HG03457 (cell line): Measurements from ENCODE around the gene TFAP2D.

Source experiments
- ATAC-seq: cut with Tn5 transposase; IDR thresholded peaks from one replicate; pipeline ENCODE4 v1.9.1; 2021; ENCODE audit warnings: moderate number of reproducible peaks; ENCODE audit not compliant: unreplicated experiment

Gene TFAP2D

DNA sequence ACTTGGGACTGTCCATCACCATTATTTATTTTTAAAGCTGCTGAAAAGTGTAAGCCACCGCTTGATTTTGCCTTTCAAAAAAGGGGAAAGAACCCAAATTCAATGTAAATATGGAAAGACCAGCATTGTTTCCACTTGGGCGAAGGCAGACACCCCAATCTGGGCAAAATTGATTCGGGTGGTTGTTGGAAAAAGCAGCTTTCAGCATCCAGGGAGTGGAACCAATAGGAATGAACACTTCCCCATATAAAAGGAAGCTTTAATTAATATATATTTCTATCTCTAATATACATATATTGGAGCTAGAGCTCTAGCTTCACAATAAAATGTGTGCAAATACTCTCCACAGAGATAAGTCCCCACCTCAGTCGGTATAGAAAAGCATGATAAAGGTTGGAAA is at the start of gene TFAP2D:
Gene TFAP2D (plus strand): TSS at position 301 of the 400 bp plus-strand sequence. CDS start 530 bp downstream, outside the sequence.
- ATAC-seq, result no peak

DNA sequence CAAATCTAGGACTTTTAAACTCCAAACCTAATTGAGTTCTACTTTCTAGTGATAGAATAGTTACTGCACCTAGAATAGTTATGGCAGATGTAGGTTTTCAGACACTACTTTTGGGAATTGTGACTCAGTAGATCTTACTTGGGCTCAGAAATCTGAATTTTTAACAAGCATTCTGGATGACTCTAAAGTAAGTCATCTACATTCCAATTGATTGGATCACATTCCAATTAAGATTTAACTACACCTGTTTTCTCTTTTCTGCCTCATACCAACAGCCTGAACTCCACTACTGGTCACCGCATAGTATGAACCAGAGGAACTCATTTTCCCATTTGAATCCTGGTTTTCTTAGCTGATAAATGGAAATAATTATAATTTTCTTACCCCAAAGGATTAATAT is 49.5 kb upstream of the TFAP2D start:
- ATAC-seq, result no peak

DNA sequence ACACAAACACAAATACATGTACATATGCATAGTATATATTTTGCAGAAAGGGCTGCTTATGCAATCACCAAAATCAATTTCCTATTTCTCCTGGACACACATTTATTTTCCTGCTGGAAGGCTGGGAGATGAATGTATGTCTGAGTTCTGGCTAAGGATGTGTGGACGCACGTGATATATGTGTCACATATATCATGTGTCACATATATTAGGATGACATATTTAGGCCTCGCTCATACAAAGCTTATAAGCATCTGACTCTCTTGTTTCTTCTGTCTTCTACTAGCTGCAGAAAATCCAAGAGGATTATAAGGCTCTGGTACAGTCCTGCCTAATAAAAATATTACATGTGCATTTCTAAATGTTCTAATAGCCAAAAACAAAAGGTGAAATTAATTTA is 47.2 kb upstream of the TFAP2D start:
- no peak for ATAC-seq

DNA sequence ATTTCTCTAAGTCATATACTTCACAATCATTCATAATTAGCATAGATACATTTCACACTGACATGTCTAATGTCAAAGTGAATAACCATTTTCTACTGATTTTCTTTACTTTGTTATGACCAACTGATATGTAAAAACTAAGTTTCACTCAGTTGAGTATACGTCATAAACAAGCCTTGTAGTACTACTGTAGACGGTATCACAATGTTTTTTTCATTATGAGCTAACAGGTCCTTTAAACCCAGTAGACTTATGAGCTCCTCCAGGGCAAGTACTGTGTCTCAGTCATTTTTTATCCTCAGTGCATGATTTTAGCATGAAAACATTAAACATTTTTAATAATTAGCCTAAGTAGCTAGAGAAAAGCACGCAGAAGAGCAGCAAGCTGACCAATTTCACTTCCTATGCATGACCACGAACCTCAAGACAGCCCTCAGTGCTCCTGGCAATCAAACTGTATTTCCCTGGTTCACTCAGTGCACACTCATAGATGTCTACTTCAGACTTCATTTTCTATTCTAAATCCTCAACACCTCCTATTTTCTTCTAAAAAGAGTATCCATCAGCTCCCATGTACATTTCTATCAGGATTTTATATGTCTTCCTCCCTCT is 32.0 kb upstream of the TFAP2D start:
- peak; percentile 98 for ATAC-seq

DNA sequence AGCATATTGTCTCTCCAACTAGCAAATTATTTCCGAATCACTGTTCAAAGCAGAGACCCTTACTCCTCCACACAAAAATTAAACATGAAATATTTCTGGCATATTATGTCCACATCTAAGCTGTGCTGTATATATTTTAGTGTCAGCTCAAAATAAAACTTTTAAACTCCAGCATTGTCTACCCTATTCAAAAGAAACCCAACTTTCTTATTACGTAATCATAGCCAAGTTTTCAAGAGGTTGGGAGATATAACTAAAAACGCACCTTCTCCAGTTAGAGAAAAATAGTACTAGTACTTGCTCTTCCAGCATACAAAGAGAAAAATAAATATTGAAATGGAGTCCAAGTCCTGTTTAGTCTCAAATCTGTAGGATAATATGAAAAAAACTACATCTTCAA is 24.1 kb upstream of the TFAP2D start:
- no peak for ATAC-seq

DNA sequence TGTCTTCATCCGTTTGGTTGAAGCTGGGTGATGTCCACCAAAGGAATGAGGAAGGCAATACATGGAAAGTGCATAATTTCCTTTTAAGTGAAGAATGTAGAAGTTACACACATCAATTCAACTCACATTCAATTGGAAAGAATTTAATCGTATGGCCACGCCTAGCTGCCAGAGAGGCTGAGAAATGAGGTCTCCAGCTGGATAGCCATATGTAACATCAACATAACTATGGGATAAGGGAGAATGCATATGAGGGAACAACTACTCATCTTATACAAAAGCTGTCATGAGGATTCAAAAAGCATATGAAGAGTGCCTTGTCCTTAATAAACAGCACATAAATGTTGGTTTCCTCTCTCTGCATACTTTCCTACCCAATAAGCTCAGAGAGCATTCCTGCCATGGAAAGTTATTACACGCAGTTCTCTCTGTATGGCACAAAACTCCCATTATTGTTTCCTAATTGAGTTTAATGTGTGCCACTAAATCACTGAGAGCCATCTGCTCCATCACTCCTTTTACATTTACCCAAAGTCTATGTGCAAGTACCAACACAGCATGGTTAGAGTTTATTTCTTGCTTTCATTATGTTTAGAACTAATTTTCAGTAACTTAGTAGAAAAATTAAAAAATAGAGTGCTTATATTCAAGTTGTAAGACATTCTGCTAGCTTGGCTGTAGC is 21.4 kb upstream of the TFAP2D start:
- ATAC-seq, result no peak

DNA sequence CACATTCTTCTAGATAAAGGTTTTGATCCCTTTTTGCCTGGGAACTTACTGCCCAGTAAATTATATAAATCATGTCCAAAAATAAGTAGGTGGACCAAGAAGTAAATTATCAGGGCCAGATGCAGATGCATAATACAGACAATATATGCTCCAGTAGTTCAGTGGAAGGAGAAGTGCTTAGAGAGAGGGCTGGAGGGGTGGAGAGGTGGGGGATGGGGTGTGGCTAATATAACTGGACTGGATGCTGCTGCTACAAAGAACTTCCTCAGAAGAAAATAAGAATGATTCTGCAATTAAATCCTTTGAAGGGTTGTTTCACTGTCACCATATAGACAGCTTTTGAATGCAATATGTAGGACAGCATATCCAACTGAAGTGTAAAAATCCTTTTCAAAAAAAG is 14.8 kb upstream of the TFAP2D start:
- no peak for ATAC-seq

DNA sequence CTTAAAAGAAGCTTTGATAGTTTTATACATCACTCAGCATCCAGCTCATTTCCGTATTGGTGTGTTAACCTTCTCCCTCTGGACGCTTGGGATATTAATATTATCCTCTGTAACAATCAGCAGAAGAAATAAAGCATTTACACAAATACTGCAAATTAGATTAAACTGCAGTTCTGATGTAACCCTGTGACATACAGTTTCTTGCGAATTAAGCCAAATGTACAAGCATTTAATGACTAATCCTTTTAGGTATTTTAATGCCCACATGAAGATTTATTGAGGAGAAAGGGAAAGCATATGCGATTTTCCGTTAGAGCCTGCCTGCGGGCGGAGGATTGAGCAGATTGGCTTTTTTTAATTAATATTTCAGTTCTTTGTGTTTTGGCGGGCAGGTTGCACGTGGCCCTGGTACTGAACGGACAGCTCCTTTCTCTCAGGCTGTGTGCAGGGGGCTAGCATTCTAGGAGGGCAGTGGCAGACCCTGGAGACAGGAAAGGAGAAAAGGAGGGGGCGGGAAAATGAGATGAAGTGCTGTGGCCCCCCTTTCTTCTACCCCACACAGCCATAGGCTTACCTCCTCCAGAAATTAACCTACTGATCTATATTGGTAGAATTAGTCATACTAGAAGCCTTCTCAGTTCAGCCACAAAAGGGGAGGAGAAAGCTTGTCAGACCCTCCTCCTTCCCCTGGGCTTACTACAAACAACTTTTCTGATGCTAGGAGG is 14.1 kb upstream of the TFAP2D start:
- ATAC-seq, result no peak

DNA sequence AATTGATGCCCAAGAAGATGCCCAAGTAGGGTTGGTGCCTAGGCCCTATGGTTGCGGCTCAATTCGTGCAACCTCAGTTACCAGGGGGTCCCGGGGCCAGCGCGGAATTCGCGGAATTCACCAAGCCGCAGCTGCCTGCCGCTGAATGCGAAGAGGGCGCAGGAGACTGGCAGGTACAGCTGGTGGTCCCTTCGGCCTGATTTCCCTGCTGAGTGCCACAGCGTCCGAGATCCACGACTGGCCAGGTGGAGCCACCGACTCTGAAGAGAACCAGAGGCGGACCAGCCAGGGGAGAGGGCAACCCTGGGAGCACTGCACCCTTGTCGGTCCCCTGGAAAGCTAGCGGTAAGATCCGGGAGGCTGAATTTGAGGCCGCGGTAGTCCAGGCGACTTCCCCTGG is 6.8 kb upstream of the TFAP2D start:
- no peak for ATAC-seq

DNA sequence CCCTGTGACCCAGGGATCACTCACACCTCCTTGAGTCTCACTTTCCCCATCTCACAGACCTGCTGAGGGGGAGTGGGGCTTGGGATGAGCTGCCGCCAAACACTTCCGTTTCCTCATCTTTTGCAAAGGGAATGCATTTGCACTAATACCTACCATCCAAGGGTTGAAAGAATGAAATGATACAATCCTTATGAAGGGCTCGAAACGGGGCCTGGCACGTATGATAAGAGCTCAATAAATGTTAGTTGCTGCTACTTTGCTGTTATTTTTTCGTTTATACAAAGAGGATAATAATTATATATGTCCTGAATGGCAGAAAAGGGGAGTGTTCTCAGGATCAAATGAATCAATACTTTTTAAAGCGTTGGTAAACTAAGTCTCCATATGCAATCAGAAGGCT is 6.1 kb upstream of the TFAP2D start:
- no peak for ATAC-seq

DNA sequence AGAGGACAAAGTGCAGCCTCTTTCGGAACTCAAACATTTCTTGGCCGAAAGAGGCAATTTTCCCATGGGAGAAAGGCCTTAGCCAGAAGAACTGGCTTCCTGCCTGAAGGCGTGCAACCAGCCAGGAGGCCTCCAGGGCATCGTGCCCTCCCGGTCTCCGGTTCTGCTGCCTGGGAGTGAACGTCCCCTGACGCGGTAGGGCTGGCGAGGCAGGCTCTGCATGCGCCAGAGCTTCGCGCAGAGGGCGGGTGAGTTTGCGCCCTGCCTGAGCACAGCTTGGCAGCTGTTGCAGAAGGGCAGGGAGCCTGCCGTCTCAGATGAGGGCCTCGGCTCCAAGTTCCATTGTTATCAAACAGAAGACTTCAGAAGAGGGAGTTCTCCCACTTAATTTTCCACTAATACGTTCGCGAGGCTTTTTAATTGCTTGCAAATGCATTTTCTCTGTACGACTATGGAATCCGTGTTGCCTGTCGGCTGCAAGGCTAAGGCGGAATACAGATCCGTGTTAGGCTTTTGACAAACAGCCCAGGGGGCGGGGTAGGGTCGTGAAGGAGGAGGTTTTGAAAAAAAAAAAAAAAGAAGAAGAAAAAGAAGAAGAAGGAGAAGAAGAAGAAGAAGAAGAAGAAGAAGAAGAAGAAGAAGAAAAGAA is 5.5 kb upstream of the TFAP2D start:
- ATAC-seq, result no peak

DNA sequence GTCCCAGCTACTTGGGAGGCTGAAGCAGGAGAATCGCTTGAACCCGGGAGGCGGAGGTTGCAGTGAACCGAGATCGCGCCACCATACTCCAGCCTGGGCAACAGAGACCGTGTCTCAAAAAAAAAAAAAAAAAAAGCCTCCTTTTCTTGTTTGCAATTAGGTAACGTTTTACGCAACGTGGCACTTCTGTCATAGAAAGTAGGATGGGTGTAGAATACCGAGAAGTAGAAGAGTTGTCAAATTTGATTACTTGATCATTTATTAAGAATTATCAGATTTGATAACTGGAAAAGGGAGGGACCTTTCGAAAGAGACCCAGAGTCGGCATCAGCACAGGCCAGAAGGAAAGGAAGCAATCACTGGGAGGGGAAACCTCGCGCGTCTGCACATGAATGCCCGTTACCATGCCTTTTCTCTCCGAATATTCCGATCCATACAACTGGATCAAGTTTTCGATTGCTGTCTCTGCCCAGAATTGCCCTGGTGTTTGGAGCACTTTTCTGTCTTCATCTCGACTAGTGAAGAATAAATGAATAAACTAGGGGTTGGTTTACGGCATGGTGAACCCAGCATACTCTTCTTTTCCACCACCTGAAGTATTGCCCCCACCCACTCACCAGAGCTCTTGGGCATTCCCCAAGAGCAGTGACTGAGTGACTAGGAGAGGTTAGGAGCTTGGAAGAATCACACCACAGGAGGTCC is 4.5 kb upstream of the TFAP2D start:
- no peak for ATAC-seq

DNA sequence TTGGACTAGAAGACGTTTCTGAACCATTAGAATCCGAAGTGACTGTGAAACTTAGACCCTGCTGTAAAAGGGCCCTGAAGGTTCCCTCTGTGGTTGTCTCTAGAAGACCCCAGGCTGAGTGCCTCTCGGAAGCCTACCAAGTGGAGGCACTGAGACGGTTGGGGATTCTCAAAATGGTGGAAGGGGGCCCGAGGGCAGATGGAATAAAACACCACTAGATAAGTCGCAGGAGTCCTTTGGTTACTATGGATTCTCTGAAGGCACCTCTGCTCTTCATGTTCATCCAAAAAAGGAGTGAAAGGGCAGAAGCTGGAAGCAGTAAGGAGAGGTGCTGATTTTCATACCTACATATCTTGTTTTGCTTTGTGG is 4.0 kb upstream of the TFAP2D start:
- no peak for ATAC-seq

DNA sequence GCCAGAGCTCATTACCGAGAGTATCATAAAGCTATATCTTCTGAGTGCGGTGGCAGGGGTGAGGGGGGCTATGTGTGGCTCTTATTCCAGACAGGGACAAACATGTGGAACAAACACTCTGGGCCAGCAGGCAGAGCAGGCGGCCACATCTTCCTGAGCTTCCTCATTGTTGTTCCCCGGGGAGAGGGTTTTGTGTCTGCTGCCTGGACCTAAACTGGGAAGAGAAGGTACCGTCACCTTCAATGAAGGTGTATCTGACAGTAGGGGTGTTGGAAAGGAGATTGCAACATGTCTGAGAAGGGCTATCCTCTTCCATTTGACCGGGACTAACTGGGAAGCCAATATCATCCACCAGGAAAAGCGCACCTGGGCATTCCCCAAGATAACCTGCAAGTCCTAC is 1.6 kb upstream of the TFAP2D start:
- ATAC-seq, result no peak

DNA sequence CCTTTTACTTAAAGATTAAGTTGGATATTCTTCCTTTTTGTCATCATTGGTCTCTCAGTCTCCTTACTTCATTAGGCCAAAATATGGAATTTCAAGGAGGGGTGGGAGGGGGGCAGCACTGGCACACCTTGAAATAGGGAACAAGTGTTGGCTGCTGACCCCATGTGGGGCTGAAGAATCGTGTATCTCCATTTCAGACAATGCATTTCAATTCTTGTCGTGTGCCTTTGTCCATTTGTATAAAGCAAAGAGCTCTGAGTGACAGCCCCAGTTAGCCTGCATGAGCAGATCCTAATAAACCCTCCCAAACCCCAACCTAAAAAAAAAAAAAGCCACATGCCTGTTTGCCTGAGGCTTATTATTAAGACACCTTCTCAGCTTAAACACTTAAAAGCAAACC is 1.0 kb upstream of the TFAP2D start:
- no peak for ATAC-seq

DNA sequence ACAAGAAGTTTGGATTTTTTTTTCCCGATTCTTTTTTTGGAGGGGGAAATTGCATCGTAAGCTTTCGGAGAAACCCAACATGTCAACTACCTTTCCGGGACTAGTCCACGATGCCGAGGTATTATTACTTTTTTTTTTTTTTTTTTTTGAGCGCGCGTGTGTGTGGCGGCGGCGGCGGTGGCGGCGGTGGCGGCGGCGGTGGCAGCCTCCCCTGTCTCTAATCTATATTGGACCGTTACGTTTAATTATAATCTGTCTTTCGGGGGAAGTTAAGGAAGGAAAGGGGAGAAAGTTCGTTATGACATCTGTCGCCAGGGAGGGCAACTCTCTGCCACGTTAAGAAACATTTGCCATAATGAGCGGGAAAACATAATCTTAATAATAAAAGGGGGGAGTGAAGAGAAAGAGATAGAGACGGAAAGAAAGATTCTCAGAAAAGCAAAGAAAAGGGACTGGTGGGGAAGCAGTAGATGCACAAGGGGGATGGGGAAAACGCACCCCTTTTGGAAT is 706 bp downstream of the TFAP2D start:
- no peak for ATAC-seq

DNA sequence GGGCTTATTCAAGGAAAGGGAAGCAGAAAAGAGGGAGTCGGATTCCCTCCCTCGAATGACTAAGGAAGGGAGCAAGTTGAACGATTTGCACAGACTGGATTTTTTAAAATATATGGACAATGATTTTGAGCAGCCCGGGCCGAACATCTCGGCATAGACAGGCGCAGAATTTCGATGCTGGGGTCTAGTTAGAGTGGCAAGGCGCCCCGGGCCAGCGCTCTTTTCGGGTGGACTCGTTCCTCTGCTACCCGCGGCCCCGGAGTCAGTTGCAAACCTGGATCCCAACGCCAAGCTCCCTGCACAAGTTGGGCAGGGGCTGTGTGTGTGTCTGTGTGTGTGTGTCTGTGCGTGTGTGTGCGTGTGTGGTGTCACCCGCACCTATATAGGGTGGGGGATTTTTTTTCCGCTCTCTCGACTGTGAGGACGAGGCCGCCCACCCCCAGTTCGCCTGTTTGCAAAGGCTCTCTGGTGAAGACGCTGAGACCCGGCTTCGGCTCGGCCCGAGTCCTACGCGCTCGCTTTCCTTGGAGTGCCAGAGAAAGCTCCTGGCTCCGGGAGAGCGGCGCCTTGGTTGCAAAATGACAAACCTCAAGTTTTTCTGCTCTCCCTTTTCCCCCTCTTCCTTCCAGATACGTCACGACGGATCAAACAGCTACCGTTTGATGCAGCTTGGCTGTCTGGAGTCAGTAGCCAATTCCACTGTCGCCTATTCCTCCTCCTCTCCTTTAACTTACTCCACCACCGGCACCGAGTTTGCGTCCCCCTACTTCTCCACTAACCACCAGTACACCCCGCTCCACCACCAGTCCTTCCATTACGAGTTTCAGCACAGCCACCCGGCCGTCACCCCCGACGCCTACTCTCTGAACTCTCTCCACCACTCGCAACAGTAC is 1.4 kb downstream of the TFAP2D start:
- ATAC-seq, result no peak

DNA sequence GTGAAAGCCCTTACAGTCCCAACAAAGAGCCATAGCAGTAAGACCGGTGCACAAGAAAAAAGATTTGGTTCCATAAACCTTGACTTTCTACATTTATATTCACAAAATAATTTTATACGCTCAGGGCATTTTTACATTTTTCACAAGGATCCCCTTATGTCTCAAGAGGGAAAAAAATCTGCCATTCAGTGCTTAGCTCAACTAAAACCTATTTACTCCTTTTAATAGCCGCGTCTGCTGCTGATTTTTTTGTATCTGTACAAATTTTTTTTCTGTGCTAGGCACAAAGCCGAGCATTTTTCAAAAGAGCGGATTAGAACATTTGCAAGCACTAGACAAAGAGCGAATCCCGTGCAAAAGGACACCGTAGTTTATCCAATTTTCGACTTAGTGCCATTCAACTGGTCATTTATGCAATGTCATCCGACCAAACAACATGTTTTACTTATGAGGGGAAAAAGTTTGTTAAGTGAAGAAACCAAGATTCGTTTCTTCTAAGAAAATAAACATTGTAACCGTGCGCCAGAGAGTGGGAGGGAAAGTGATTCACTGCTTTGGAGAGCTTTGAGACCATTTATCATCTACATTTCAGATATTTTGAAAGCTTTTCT is 3.7 kb downstream of the TFAP2D start:
- ATAC-seq, result no peak

DNA sequence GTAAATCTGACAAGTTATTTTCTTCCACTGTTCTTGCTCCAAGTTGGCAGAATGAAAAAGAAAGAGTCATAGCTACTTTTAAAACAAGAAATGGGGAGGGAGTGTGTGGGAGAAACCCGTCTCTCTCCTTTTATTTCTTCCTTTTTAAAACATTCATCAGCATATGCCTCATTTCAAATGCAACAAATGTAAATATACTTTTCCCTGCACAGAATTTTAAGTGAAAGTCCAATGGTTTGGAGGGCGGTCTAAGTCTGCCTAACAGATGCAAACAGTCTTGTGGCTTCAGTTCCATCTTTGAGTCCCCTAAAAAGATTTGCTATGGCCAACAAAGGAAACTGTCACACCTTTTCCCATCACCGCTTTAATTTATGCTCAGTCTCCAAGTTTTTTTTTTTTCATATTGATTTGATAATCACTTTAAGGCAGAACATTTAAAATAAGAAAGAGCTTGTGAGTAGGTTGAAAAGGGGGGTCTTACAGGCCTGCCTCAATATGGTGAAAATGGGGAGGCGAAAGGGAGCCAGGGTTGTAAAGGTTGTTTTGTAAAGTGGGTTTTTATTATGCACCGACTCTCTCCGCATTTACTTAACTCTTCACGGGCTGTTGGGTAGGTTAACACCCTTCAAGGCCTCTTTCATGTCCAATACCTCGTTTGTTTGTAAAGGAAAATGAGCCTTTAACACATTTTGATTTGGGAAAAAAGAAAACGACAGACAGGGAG is 4.6 kb downstream of the TFAP2D start:
- ATAC-seq, result no peak
